Heart right ventricle (tissue), 16 donors: ENCODE data around the gene SEC14L5. TPM values are rescaled to one million over a fixed set of nuclear protein-coding genes. Genes with fewer than 3 reads are reported as not detected.

Experiments
- ATAC-seq, 8 donors: fragments of 200-7000 bp; cut with Tn5 transposase; one replicate each; pipeline ENCODE4 v1.9.1; 2020; ENCODE audit warnings: mild to moderate bottlenecking in 8 of 8, moderate library complexity in 8 of 8, moderate number of reproducible peaks in 1 of 8
- DNase-seq, 2 donors: peaks; one replicate each; pipeline ENCODE4 v3.0.0-alpha.2; 2020
- H3K27ac ChIP-seq, 10 donors: fragments of 200-600 bp; sonication (generic) in 2 of 10; one replicate each; pipeline versions ENCODE4 v1.5.0 to v1.8.0; 2020 to 2022; ENCODE audit warnings: mild to moderate bottlenecking in 3 of 10
- H3K27me3 ChIP-seq, 7 donors: fragments of 200-600 bp; one replicate each; pipeline ENCODE4 v1.8.0; 2021 to 2022; ENCODE audit warnings: mild to moderate bottlenecking in 2 of 7
- H3K36me3 ChIP-seq, 9 donors: fragments of 200-600 bp; sonication (generic) in 1 of 9; one replicate each; pipeline versions ENCODE4 v1.5.0 to v1.8.0; 2020 to 2022; ENCODE audit warnings: mild to moderate bottlenecking in 2 of 9
- H3K4me1 ChIP-seq, 9 donors: fragments of 200-600 bp; sonication (generic) in 1 of 9; one replicate each; pipeline versions ENCODE4 v1.5.0 to v1.8.0; 2020 to 2022; ENCODE audit warnings: mild to moderate bottlenecking in 4 of 9
- H3K4me3 ChIP-seq, 10 donors: fragments of 200-600 bp; sonication (generic) in 2 of 10; one replicate each; pipeline versions ENCODE4 v1.5.0 to v1.8.0; 2020 to 2022; ENCODE audit warnings: mild to moderate bottlenecking in 7 of 10, moderate library complexity in 2 of 10
- H3K9me3 ChIP-seq, 11 donors: fragments of 200-600 bp in 10 of 11; sonication (generic) in 2 of 11; one replicate each; pipeline versions ENCODE4 v1.5.0 to v1.8.0; 2013 to 2022; ENCODE audit warnings: mild to moderate bottlenecking in 2 of 11, control low read depth in 1 of 11, moderate library complexity in 1 of 11
- WGBS, 2 donors: extraction: QIAGEN DNeasy Blood & Tissue Kit; methylation state at CpG; one replicate each; pipeline ENCODE4 v1.1.7; 2013; ENCODE audit warnings: inconsistent platforms in 1 of 2; 5-methylcytosine and 5-hydroxymethylcytosine counted together
- intact Hi-C, 10 donors: fragments of 100-400 bp; cut with DNase I; formaldehyde crosslinking; loops; one replicate each; pipeline versions ENCODE4 v1.11.1 to v1.14.2; 2022
- polyA plus RNA-seq, 2 donors: library from polyadenylated mRNA; stranded (reverse); fragments of 200-250 nt; gene quantifications; one replicate each; pipeline ENCODE4 v1.2.3, GENCODE V29; 2013
- total RNA-seq, 10 donors: library from RNA; stranded (reverse); fragmentation: NEBNext Ultra II Directional in 3 of 10; extraction: Animal tissue kit (Norgen Biotek cat#: 25700) in 3 of 10; gene quantifications; one replicate each; pipeline versions ENCODE4 v1.2.1 to v1.2.4, GENCODE V29; 2021 to 2023
- TF ChIP-seq, protein P1 (sequence below), 9 donors: fragments of 200-600 bp; sonication (generic) in 2 of 9; IDR thresholded peaks; one replicate each; pipeline versions ENCODE4 v1.5.0 to v1.8.0; 2021 to 2022; ENCODE audit warnings: antibody characterized with exemption in 9 of 9, mild to moderate bottlenecking in 5 of 9, moderate library complexity in 1 of 9
- donor health status: Arrhythmogenic right ventricular cardiomyopathy.
- donor health status: ischemic (EF 13 %, LVEDD 7.1; RV severe dilation, severe dysfunction).
- donor health status: healthy with polysubstance abuse.
- donor health status: DM: no; HTN: yes; CAD: no.
- donor health status: DM: no; HTN: no; CAD: no.
- donor health status: ischemic (EF 25% LVEDD 6.9; RV normal size, moderate dysfunction).
- donor health status: ischemic (EF 25% LVEDD 5.7; RV mildly dilated, moderate dysfunction).
- donor health status: healthy.
- donor health status: DM: yes; HTN: yes; CAD: no.
- donor health status: Ischemic cardiomyopathy.
- donor health status: ischemic (EF 35%, LVEDD 5.7; RV mildly dilated, moderate dysfunction).
- donor health status: nonischemic (EF 11% LVEDD 7.7; RV severe dilation, severe dysfunction).
- donor health status: DM: yes; HTN: yes; CAD: no.
- donor health status: PGD.
- donor health status: ischemic (EF 29% LVEDD 5.4; RV normal size, mild dysfunction).
- donor health status: nonischemic (EF 23%, LVEDD 6.1; RV moderate dilation, normal function).

The SEC14L5 gene
- total and polyA plus RNA-seq, 12 donors: 0.04 to 28.4 (median 11.0) TPM

- peaks cover 0 to 2% (median 0%) of the 10 kb centered on the region in 9 donors for H3K36me3 ChIP-seq
- no peaks in the 10 kb centered on the region for H3K27me3 ChIP-seq
- TF ChIP-seq, protein P1, sequence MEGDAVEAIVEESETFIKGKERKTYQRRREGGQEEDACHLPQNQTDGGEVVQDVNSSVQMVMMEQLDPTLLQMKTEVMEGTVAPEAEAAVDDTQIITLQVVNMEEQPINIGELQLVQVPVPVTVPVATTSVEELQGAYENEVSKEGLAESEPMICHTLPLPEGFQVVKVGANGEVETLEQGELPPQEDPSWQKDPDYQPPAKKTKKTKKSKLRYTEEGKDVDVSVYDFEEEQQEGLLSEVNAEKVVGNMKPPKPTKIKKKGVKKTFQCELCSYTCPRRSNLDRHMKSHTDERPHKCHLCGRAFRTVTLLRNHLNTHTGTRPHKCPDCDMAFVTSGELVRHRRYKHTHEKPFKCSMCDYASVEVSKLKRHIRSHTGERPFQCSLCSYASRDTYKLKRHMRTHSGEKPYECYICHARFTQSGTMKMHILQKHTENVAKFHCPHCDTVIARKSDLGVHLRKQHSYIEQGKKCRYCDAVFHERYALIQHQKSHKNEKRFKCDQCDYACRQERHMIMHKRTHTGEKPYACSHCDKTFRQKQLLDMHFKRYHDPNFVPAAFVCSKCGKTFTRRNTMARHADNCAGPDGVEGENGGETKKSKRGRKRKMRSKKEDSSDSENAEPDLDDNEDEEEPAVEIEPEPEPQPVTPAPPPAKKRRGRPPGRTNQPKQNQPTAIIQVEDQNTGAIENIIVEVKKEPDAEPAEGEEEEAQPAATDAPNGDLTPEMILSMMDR (IDR thresholded peaks at IDR 0.05): no peak
- H3K9me3 ChIP-seq: no peaks in the 10 kb centered on the region
- peaks cover 0 to 11% (median 0%) of the 10 kb centered on the region in 9 donors for H3K4me1 ChIP-seq
- DNase-seq (no peak), ATAC-seq (no peak)
- 66 to 70% methylated on average over 4 of the region's 4 CpGs for WGBS, 2 donors
- intact Hi-C loops: no loop called here
- H3K27ac ChIP-seq: no peak overlapping the region
- H3K4me3 ChIP-seq: no peak overlapping the region
These were observed 57.2 kb downstream of the SEC14L5 start for GRCh38 chr16:5015351-5015750.

- Histone ChIP-seq H3K4me3 (no peak overlapping the region), H3K27ac (no peak overlapping the region), H3K4me1 (peaks cover 0 to 11% (median 0%) of the 10 kb centered on the region in 9 donors), H3K27me3 (no peaks in the 10 kb centered on the region), H3K36me3 (peaks cover 0 to 2% (median 0%) of the 10 kb centered on the region in 9 donors), H3K9me3 (no peaks in the 10 kb centered on the region)
- 85 to 91% methylated on average over 4 of the region's 4 CpGs for WGBS, 2 donors
- ATAC-seq: no peak
- intact Hi-C loops: no loop called here
- TF ChIP-seq, protein P1 (IDR thresholded peaks at IDR 0.05): no peak
- DNase-seq: no peak
These were observed 57.8 kb downstream of the SEC14L5 start for GRCh38 chr16:5015887-5016286.

GRCh38 chr16:5016967-5017677 is 59.0 kb downstream of the SEC14L5 start:
- Histone ChIP-seq H3K27me3 (no peaks in the 10 kb centered on the region), H3K4me3 (no peak overlapping the region), H3K27ac (no peak overlapping the region), H3K36me3 (peaks cover 0 to 2% (median 0%) of the 10 kb centered on the region in 9 donors), H3K4me1 (peaks cover 0 to 11% (median 0%) of the 10 kb centered on the region in 9 donors), H3K9me3 (no peaks in the 10 kb centered on the region)
- intact Hi-C loops: no loop called here
- 67 to 68% methylated on average over 6 of the region's 6 CpGs for WGBS, 2 donors
- DNase-seq: no peak
- no peak for ATAC-seq
- TF ChIP-seq, protein P1 (IDR thresholded peaks at IDR 0.05): no peak

DNA sequence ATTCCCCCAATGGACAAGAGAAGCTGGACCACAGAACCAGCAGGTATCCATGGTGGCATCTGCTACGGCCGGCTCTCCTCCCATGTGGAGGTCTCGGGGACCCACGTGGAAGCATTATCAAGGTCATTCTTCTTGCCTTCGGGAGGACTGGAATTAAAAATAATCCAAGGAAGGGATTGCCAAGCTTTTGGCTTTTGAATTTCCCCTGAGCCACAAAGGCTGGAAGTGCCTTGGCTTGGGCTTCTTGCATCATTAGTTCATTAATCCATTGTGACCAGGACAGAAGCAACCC is 59.5 kb downstream of the SEC14L5 start:
- Histone ChIP-seq H3K27me3 (no peaks in the 10 kb centered on the region), H3K4me3 (no peak overlapping the region), H3K9me3 (no peaks in the 10 kb centered on the region), H3K4me1 (peaks cover 0 to 11% (median 0%) of the 10 kb centered on the region in 9 donors), H3K27ac (no peak overlapping the region), H3K36me3 (peaks cover 0 to 2% (median 0%) of the 10 kb centered on the region in 9 donors)
- TF ChIP-seq, protein P1 (IDR thresholded peaks at IDR 0.05): no peak
- DNase-seq (no peak), ATAC-seq (no peak)
- WGBS, 2 donors: 58 to 67% methylated on average over 5 of the region's 5 CpGs
- intact Hi-C loops: no loop called here
